Measurements from ENCODE around the gene SRP14. TPM values are rescaled to one million over a fixed set of nuclear protein-coding genes. Genes with fewer than 3 reads are reported as not detected.
"Not testable (repeated sequence)": the region's sequence is repeated elsewhere in the genome, so short reads cannot be mapped to it uniquely, and the experiment has no call there.

The SRP14 gene
- polyA plus RNA-seq, 4 donors: 521 to 623 (median 603) TPM

DNA sequence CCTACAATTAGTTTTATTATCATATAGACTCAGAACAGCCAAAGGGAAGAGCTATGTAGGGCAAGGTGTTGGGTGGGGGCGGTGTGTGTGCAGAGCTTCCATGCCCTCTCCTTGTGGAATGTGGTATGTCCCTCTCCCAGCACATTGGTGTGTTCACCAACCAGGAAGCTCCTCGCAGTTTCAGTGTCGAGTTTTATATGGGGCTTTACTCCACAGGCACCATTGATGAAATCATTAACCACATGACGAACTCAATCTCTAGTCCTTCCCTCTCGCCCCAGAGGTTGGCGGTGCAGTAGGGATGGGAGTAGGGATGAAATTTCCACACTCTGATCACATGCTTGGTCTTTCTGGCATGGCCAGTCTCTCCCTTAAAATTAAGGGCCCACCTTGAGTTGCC is 13.6 kb upstream of the SRP14 start:
- no peak for DNase-seq (ENCODE audit: low read depth in 4 of 4, low spot score in 2 of 4)

DNA sequence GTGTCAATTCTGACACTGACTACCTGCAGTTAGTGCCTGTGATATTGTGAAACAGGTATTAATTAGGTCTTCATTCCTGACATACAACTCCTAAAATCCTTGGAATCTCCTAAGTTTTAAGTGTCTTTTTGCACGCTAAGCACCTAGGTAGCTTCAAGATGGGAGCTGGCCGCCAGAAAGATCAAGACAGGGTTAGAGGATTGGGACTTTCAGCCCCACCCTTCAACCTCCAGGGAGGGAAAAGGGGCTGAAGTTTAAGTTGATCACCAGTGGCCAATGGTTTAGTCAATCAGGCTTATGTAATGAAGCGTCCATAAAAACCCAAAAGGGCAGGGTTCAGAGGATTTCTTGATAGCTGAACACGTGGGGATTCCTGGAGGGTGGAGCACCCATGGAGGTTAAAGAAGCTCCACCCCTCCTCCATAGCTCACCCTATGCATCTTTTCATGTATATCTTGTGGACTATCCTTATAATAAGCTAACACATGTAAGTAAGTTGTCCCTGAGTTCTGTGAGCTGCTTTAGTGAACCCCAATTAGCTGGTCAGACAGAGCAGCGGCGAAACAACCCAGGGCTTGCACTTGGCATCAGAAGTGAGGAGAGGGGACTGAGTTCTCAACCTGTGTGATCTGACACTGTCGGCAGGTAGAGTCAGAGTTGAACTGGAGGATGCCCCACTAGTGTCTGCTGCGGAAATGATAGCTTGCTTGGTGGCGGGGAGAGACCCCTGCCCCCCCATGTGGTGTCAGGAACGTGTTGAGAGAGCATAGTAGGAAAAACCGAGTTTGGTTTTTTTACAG is 12.8 kb upstream of the SRP14 start:
- DNase-seq (ENCODE audit: low read depth in 4 of 4, low spot score in 2 of 4): no peak

DNA sequence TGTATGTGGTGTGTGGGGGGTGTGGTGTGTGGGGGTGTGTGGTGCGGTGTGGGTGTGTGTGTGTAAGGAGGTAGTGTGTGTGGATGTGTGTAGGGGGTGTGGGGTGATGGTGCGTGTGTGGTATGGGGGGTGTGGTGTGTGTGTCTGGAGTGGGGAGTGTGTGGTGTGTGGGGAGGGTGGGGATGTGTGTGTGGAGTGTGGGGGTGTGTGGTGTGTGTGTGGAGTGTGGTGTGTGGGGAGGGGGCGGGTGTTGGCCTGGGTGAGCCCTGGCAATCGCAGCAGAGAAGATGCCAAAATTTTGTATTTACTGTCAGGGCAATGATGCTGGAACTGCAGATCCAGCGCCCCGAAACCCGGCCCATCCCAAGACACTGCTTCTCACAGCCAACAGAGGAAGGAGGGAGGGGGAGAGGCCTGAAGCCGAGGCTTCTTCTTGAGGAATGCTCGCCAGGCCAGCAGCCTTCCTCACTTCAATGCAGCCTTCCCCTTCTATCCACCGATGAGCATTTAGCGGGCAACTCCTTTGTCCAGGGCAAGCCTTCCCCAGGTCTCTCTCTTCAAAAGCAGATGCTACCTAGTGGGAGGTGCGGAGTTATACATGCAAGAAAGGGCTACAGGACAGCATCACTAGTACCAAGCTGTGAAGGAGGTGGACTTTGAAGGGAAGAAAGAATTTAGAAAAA is 11.9 kb upstream of the SRP14 start:
- DNase-seq (ENCODE audit: low read depth in 4 of 4, low spot score in 2 of 4): no peak

DNA sequence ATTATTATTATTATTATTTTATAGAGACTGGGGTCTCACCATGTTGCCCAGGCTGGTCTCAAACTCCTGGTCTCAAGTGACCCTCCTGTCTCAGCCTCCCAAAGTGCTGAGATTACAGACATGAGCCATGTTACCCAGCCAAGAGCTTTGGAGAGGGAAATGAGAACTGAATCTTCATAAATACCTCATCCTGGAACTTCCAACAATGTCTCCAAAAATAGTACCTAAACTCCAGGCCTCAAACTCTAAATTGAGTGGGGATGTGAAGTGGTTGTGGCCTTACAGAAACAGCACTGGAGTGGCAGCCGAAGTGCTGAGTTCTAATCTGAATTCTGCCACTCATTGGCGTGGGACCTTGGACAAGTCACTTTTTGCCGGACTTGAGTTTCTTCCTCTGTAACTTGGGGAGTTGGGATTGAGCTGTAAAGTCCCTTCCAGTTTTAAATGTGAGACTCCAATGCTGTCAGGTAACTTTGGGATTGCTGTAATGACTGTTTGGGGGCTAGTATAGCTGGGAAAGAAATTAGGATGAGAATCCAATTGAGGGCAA is 10.0 kb upstream of the SRP14 start:
- no peak for DNase-seq (ENCODE audit: low read depth in 4 of 4, low spot score in 2 of 4)

DNA sequence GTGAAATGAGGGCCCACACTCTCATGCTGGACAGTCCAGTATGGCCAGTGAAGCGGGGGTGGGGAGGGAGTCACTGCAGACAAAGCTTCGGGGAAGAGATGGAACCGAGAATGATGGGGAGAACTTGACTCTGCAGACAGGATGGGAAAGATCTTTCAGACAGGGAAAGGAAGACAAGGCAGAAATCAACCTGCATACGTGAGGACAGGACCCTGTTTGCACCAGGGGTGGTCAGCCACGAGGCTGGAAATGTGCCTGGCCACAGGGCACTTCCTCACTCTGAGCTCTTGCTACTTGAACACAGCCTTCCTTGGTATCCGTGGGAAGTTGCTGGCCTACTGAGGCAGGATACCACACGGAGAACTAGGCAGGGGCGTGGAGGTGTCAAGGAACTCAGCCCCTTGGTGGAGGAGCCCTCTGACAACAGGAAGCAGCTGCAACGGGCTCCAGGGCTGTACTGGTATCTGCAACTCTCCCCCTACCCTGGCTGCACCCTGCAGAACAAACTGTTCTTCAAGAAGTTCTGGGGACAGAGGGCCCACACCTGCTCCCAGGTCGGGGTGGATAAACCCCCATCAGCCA is 9.3 kb upstream of the SRP14 start:
- DNase-seq (ENCODE audit: low read depth in 4 of 4, low spot score in 2 of 4): no peak

DNA sequence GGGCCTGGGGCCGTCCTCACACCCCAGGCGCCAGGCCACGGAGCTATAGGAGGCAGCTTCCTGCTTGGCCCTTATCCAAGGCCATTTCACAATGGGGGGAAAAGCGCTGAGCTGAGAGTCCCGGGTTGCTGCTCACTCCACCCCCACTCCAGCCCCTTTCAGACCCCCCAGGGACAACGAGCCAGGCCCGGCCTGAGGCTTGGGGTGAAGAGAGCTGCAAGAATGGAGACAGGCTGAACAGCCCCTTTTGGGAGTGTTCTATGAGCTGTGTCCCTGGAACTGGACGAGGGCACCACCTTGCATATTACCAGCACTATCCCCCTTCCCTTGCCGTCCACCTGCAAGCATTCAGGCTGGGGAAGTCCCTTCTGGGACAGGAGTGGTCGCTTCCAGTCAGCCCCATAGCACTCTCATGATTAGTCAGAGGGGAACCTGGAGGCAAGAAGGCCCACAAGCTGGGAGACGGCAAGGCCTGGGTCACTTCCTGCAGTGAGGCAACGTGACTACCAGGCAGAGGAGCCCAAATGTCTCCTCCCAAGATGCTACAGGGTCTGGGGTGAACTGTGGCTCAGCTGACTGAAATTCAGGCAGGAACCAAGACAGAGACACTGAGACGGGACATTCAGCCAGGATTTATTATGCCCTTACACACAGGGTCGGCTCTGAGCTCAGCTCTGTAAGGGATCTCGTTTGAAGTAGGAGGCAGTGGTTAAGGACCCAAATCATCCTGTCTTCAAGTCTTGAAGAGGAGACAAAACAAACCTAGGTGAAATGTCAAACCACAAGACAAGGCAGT is 8.6 kb upstream of the SRP14 start:
- no peak for DNase-seq (ENCODE audit: low read depth in 4 of 4, low spot score in 2 of 4)

DNA sequence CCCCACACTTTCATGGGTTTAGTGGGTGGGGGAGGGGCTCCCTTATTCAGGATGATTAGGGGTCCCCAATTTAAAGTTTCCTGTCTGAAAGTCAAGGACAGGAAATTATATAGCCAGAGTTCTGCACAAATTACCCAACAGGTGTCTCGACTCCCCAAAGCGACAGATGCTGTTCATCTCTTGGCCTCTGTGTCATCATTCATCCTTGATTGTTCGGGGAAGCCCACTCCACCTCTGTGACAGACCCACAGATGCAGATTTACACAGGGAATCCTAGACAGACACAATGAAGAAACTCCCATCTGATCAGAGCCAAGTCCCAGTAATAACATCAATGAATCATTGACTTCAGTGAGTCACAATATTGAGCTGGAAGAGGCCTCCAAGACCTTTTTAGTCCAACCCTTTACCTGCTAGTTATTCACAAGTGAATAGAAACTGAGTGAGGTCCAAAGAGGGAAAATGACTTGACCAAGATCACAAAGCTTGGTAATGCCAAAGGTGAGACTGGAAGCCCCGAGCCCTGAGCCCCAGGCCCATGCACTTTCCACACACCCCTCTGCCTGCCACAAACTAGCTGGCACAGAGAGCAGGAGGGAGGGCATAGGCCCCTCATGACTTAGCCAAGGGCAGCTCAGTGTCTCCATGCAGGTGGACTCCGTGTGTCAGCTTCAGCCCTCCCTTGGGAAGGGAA is 7.9 kb upstream of the SRP14 start:
- DNase-seq (ENCODE audit: low read depth in 4 of 4, low spot score in 2 of 4): no peak

DNA sequence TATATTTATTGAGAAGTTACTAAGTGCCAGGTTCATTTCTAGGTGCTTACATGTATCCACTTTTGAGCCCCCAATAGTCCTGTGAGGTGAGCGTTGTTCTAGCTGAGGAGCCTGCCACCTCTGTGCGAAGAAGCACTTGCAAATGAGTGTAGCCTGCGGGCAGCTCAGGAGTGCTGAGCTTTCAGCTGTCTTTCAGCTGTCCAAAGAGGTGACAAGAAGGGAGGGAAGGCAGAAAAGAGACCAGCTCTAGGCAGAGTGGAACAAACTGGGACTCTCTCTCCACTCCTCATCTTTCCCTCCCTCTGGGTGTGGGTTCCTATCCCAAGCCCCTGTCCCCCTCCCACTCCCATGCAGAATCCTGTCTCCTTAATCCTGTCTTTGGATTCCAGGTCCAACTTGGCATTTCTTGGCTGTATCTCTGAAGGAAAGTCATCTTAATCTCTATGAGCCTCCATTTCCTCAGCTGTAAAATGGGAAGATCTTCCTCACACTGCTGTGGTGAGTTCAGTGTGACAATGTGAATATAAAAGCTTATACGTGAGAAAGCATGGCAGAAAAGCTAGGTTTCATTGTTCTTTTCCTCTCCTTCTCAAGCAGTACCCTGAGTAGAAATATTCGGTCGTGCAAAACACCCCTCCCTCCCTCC is 6.7 kb upstream of the SRP14 start:
- no peak for DNase-seq (ENCODE audit: low read depth in 4 of 4, low spot score in 2 of 4)

DNA sequence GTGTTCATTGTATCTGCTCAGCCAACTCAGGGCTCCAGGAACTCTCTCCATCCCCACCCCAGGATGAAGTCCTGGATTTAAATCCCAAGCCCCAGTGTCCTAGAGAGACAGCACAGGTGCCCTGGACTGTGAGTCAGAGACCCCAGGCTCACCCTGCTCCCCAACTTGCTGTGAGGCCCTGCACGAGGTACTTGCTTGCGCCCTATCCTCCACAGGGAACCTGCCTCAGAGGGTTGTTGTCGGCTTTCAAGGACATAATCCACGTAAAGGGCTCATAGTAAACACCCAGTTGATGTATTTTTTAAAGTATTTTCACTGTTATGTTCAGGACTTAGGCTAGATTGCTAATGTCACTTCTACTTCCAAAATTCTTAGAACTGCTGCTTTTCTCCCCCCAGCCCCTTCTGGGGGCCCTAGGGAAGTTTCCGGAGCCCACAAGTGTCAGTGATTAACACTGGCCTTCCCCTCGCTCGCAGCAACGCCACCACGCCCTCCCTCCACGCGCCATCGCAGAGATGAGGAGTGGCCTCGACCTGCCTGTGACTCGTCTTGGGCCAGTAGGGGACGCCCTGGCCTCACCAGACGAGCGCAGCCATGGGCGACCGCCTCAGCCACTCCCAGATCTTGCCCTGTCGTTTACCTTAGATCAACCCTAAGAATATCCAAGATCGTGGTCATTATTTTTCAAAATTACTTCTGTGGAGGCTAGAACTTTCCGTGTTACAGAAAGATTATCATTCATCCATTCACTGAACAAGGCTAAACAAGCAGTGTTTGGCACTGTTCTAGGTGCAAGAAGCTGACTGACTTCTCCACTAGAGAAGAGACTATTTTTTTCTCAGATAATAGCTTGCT is 6.0 kb upstream of the SRP14 start:
- peak in 2 of 4 donors; percentile 60 to 61 for DNase-seq (ENCODE audit: low read depth in 4 of 4, low spot score in 2 of 4)

DNA sequence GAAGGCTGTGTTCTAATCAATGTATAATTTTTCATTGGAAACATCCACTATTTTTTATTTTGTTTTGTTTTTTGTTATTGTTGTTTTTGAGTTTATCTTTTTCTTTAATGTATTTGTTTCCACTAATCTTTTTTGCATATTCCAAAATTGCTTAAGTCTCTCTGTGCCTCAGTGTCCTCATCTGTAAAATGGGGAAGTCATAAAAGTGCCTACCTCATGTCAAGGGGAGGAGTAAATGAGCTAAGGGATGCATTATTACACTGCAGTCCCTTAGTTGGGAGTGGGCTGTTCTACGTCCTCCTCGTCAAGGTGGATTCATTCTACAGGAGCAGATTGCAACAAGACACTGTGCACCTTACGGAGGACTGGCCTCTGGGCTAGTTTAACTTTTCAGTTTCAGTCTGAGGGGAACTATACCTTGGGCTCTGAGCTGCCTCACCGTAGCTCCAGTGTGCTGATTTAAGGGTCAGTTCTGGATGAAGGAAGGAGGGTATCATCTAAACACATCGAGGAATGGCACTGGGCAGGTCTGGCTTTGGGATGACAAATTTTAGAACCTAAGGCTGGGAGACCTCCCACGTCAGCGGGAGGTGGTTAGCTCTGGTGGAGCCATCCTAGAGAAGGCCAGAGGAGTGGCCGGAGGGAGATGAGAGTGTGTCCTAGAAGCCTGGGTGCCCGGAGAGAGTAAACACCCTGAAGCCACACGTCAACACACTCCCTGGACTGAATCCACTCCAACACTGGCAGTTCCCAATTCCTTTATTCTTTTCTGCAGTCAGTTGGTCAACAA is 5.1 kb upstream of the SRP14 start:
- DNase-seq (ENCODE audit: low read depth in 4 of 4, low spot score in 2 of 4): no peak

DNA sequence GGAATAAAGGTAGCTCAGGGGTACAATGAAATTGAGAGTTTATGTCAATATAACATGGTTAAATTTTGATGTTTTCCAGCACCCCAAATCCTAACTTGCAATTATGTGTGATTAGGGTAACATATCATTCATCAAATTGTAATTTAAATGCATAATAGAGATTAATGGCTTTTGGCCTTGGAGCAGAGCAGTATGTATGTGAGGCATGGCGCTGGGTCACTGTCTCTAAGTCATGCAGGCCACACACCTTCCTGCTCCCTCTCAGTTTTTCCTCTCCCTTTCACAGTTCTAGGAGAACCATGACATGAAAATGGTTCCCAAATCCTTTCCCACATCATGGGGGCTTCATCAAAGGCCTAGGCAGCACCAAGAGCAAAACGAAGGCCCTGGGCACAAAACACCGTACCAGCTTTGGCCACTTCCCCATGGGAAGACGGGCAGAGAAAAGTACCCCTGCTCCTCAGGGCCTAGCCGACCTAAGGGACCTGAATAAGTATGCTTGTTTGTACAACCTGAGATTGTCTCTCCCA is 3.9 kb upstream of the SRP14 start:
- no peak for DNase-seq (ENCODE audit: low read depth in 4 of 4, low spot score in 2 of 4)

DNA sequence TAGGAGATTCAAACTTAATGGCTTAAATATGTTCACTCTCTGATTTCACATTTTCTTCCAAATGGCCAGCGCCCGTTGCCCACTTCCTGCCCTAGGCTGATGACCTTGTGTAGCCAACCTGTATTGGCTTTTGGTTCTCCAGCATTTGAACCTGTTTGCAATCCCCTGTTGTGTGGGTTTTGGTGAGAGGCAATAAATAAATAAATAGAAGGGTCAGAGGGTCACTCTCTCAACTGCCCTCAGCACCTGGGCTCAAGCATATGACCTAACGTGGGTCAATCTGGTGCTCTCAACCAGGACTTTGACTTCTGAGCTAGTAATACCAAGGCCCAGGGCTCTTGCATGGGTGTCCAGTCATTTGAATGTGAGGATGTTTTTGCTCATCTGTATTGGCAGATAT is 1.8 kb upstream of the SRP14 start:
- DNase-seq (ENCODE audit: low read depth in 4 of 4, low spot score in 2 of 4): no peak

DNA sequence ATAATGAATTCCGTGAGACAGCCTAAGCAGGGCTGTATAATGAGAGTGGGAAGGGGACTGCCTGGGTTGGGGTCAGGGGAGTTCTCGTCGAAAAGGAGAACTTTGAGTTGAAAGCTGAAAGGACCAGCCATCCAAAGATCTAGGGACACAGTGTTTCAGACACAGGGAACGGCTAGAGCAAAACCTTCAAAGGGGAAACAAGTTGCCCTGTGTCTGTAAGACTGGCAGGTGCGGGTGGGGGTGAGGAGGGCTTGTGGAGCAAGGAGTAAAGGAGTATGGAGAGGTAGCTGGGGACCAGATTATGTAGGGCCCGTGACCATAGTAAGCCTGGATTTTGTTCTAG is 1.3 kb upstream of the SRP14 start:
- DNase-seq (ENCODE audit: low read depth in 4 of 4, low spot score in 2 of 4): no peak

DNA sequence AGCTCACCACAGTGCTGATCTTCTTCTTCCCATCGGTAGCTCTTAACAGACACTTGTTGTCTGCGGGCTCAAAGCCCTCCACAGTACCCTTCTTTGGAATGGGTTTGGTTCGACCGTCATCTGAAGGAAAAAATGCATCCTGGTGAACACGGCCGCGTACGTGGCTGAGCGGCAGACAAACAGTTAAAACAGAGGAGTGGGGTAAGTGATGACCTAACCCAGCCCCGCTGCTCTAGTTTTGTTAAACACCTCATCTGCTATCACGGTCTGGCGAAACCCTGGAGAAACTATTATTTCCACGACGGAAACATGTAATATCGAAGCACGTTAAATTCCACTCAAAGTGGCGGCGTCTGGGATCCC is 725 bp downstream of the SRP14 start:
- DNase-seq (ENCODE audit: low read depth in 4 of 4, low spot score in 2 of 4): no peak

DNA sequence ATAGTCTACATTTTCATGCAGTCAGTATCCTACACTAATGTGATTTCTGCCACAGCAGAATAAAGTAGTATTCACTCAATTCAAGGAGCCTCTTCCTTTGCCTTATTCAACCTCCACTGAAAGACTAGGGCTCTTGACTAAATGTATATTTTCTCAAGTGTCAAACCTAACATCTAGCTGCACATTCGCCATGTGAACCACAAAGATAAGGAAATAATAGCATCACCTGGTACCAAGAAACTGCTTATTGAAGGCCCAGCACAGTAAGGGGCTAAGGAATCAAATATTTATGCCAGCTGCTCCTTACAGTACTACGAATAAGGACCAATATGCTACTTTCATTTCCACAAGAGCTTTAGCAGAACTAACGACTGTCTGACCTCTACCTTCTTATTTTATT is 1.3 kb downstream of the SRP14 start:
- no peak for DNase-seq (ENCODE audit: low read depth in 4 of 4, low spot score in 2 of 4)

DNA sequence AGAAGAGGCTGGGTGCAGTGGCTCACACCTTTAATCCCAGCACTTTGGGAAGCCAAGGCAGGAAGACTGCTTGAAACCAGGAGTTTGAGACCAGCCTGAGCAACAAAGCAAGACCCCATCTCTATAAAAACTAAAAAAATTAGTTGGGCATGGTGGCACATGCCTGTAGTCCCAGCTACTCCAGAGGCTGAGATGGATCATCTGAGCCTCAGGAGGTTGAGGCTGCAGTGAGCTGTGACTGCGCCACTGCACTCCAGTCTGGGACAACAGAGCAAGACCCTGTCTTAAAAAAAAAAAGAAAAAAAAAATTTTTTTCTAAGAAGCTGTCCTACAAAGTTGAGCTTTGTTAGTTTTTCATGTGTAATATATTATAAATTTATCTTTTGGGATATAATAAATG is 3.8 kb downstream of the SRP14 start:
- not testable (repeated sequence) for DNase-seq (ENCODE audit: low read depth in 4 of 4, low spot score in 2 of 4)

DNA sequence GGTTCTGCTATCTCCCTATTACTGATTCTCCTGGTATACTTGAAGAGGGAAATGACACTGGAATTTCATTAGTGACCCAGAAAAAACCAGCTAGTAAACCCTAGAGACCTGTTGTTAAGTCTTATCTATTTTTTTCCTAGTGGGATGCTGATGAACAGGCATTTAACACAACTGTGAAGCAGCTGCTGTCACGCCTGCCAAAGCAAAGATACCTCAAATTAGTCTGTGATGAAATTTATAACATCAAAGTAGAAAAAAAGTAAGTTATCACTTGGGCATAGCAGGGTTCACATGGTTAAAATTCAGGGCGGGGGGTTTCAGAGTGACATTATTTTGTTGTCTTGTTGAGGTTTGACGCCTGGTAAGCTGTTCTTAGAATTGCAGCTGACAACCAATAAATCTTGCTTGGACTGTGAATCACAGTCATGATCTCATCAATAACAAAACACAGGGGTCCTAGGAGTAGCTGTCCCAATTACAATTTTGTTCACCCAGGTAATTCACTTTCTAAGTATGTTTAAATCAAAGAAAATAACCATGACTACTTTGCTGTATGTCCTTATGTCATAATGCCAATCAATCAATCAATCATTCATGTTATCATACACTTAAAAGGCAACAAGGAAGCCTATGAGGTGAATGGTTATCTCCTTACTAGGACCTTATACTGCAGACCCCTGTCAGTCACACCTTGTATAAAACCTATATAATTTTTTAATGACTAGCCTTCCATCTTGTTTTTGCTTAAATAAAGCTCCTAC is 4.6 kb downstream of the SRP14 start:
- no peak for DNase-seq (ENCODE audit: low read depth in 4 of 4, low spot score in 2 of 4)
